OCI-LY7 (cell line): ENCODE results near the gene CHD1.

Experiments used
- EZH2phosphoT487 ChIP-seq: fragments of 200-600 bp; sonication (generic); IDR thresholded peaks from 2 replicates; pipeline ENCODE4 v1.6.1; 2018; ENCODE audit warnings: low read depth, borderline replicate concordance, mild to moderate bottlenecking, mixed run types, antibody characterized with exemption, low read length, moderate library complexity, mixed read lengths
- TF ChIP-seq, protein P1 (sequence below): fragments of 200-600 bp; sonication (generic); conservative IDR thresholded peaks from 2 replicates; pipeline ENCODE4 v1.5.1; 2014; ENCODE audit warnings: mild to moderate bottlenecking, antibody characterized with exemption, low read length, moderate library complexity, mixed read lengths

DNA sequence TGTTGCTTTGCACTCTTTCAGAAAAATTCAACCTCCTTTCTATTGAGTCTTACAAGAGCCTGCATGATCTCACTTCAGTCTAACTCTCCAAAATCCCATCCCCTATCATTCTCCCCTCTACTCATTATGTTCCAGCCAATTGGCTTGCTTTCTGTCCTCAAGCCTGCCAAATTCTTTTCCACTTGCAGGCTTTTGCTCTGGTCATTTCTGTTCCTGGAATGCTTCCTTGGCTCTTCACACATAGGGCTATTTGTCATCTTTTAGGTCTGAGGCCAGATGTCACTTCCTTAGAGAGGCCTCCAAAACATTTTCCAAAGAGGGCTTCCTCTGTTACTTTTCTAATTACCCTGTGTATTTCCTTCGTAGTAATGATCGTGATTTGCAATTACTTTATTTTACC lies 11.8 kb upstream of the CHD1 start:
- TF ChIP-seq, protein P1, sequence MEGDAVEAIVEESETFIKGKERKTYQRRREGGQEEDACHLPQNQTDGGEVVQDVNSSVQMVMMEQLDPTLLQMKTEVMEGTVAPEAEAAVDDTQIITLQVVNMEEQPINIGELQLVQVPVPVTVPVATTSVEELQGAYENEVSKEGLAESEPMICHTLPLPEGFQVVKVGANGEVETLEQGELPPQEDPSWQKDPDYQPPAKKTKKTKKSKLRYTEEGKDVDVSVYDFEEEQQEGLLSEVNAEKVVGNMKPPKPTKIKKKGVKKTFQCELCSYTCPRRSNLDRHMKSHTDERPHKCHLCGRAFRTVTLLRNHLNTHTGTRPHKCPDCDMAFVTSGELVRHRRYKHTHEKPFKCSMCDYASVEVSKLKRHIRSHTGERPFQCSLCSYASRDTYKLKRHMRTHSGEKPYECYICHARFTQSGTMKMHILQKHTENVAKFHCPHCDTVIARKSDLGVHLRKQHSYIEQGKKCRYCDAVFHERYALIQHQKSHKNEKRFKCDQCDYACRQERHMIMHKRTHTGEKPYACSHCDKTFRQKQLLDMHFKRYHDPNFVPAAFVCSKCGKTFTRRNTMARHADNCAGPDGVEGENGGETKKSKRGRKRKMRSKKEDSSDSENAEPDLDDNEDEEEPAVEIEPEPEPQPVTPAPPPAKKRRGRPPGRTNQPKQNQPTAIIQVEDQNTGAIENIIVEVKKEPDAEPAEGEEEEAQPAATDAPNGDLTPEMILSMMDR, result no peak
- TF ChIP-seq EZH2phosphoT487, result no peak
